GM10248 (cell line): ENCODE measurements around the gene PSMC3IP.

Experiments used
- CTCF ChIA-PET: fragments of 300-600 bp; sonication (Branson Sonifier 250); formaldehyde crosslinking; extraction: SDS; loops from one replicate; lab custom pipeline; 2021; ENCODE audit warnings: antibody characterized with exemption; lab: Yijun Ruan, JAX
- POLR2A ChIA-PET: fragments of 350-650 bp; sonication (Branson Sonifier 250); formaldehyde crosslinking; extraction: SDS; loops from one replicate; lab custom pipeline; 2020; ENCODE audit warnings: antibody characterized with exemption; lab: Yijun Ruan, JAX
- DNase-seq: peaks from one replicate; pipeline ENCODE4 v3.0.0; 2012; ENCODE audit errors: extremely low spot score
- CTCF ChIP-seq: IDR thresholded peaks from 2 replicates; pipeline ENCODE4 v1.5.1; 2012; ENCODE audit warnings: mild to moderate bottlenecking, low read depth; ENCODE audit errors: extremely low read depth, missing control alignments, control extremely low read depth

The PSMC3IP gene

GRCh38 chr17:42607769-42608168, 30.2 kb upstream of the PSMC3IP start:
- ChIA-PET CTCF (interaction anchor here (0.7 to 13.0 kb wide), 13 partner anchors 9 to 390 kb away, joined by 3 to 120 read pairs (median 6); partner anchors contain the start of genes BECN1, PLEKHH3, PSMC3IP and RPL27), POLR2A (interaction anchor here (0.9 kb wide), 1 partner anchor 29 kb away, joined by 4 read pairs; no protein-coding TSS in a partner anchor)
- TF ChIP-seq CTCF = no peak
- DNase-seq = no peak

DNA sequence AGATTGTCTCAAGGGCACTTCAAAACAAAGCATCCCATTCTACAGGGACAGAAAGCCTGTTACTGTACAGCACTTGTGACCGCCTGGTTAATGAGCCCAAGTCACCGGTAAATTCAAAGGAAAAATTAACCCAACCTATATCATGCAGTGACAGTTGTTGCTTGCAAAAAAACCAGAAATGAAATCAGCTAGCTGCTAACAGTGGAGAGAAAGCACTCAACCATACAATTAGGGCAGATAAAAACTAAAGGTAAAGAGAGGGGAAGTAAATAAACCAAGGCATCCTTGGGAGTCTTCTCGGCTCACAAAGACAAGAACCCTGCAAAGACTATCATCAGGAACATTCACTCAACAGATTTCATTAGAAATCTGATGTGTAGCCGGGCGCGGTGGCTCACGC, 25.8 kb upstream of the PSMC3IP start:
- CTCF ChIA-PET = interaction anchor here (13.0 kb wide), 1 partner anchor 22 kb away, joined by 120 read pairs; the partner anchor contains the start of gene PSMC3IP

GRCh38 chr17:42598905-42599304, 21.4 kb upstream of the PSMC3IP start:
- ChIA-PET CTCF (interaction anchor here (0.9 to 13.0 kb wide), 6 partner anchors 9 to 165 kb away, joined by 3 to 120 read pairs (median 4); partner anchors contain the start of genes PSMC3IP, RETREG3 and TUBG1), POLR2A (interaction anchor here (1.2 kb wide), 1 partner anchor 151 kb away, joined by 5 read pairs; no protein-coding TSS in a partner anchor)
- TF ChIP-seq CTCF = no peak
- DNase-seq = no peak

More for the DNA sequence above, 25.8 kb upstream of the PSMC3IP start:
- POLR2A ChIA-PET = no interaction called here
- no peak for DNase-seq
- TF ChIP-seq CTCF = no peak

DNA sequence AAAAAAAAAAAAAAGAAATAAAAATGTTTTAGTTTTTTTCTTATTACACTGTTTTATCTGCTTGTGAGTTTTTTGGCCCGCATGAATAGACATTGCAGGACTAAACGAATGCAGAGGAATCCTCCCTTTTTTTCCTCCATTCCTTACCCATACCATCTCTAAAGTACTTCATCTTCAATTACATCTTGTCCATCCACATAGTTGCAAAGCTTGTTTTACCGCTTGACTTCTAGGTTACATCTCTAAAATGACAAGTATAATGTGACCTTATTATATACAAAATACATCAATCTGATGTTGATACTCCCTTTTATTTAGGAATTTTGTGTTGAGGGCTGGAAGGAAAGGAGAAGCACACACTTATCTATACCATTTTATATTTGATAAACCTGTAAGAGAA, 18.9 kb upstream of the PSMC3IP start:
- no peak for DNase-seq
- ChIA-PET POLR2A (no interaction called here), CTCF (interaction anchor here (2.0 kb wide), 1 partner anchor 12 kb away, joined by 5 read pairs; no protein-coding TSS in a partner anchor)
- no peak for TF ChIP-seq CTCF

- POLR2A ChIA-PET = no interaction called here
- no peak for TF ChIP-seq CTCF
- CTCF ChIA-PET = interaction anchor here (1.5 to 6.3 kb wide), 4 partner anchors 9 to 14 kb away, joined by 3 to 66 read pairs (median 10); partner anchors contain the start of gene PSMC3IP
- DNase-seq = no peak
Observed at GRCh38 chr17:42591411-42591810, 13.9 kb upstream of the PSMC3IP start.

- POLR2A ChIA-PET = no interaction called here
- CTCF ChIA-PET = interaction anchor here (1.4 to 6.3 kb wide), 3 partner anchors 9 to 14 kb away, joined by 5 to 66 read pairs (median 14); partner anchors contain the start of gene PSMC3IP
Observed at GRCh38 chr17:42590886-42591285, 13.4 kb upstream of the PSMC3IP start.

More at GRCh38 chr17:42590886-42591285, 13.4 kb upstream of the PSMC3IP start:
- TF ChIP-seq CTCF = no peak
- no peak for DNase-seq
